Measurements from ENCODE around the gene HEY2. TPM values are rescaled to one million over a fixed set of nuclear protein-coding genes. Genes with fewer than 3 reads are reported as not detected.
A peak's percentile ranks its signal among the peaks of the same experiment; 100 is the strongest.

Gene HEY2
- total RNA-seq, 4 donors from 2014 or later = 3.5 to 5.5 (median 5.1) TPM

GRCh38 chr6:125794342-125795137 is 45.1 kb downstream of the HEY2 start:
- DNase-seq = no peak
- 94 to 97% methylated on average over 5 of the region's 5 CpGs for WGBS, 2 donors
- H3K4me1 ChIP-seq = peaks cover 12 to 22% of the 10 kb centered on the region in 2 donors
- no peaks in the 10 kb centered on the region for H3K27me3 ChIP-seq
- no peak overlapping the region for H3K4me3 ChIP-seq (replicated peaks in 1 of 3)
- H3K9me3 ChIP-seq = no peaks in the 10 kb centered on the region
- no peaks in the 10 kb centered on the region for H3K36me3 ChIP-seq
- intact Hi-C loops (cut with DNase I) = no loop called here
- H3K27ac ChIP-seq = no peak overlapping the region
- no peak for TF ChIP-seq CTCF (IDR thresholded peaks at IDR 0.05)
- no peak for TF ChIP-seq POLR2A (IDR thresholded peaks at IDR 0.05)

DNA sequence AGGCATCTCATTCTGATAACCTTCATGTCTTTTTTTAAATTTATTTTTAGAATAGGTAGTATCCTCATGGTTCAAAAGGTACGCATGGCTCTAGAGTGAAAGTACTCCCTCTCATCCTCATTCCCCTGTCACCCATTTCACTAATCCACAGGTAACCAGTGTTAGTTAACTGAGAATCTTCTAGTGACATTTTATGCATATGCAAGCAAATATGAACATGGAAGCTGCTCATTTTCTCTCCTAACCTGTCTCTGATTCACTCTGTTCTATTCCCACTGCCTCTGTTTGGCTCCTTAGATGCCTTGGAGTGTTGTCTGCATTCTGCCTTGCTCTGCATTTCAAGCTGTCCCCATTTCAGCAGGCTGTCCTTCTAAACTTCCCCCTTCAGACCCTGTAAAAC is 45.9 kb downstream of the HEY2 start:
- intact Hi-C loops (cut with DNase I) = no loop called here

GRCh38 chr6:125797120-125797885 is 47.9 kb downstream of the HEY2 start:
- Histone ChIP-seq H3K4me1 (peaks cover 6 to 15% of the 10 kb centered on the region in 2 donors), H3K9me3 (no peaks in the 10 kb centered on the region), H3K27me3 (no peaks in the 10 kb centered on the region), H3K27ac (peak overlapping the region in 2 of 3 donors; percentile 26 to 31), H3K4me3 (replicated peaks in 1 of 3) (no peak overlapping the region), H3K36me3 (no peaks in the 10 kb centered on the region)
- intact Hi-C loops (cut with DNase I) = no loop called here
- 94 to 95% methylated on average over 3 of the region's 3 CpGs for WGBS, 2 donors
- no peak for DNase-seq
- TF ChIP-seq CTCF (IDR thresholded peaks at IDR 0.05) = no peak
- TF ChIP-seq POLR2A (IDR thresholded peaks at IDR 0.05) = no peak

More for the DNA sequence above, 45.9 kb downstream of the HEY2 start:
- Histone ChIP-seq H3K27ac (no peak overlapping the region), H3K4me1 (peaks cover 6 to 15% of the 10 kb centered on the region in 2 donors), H3K36me3 (no peaks in the 10 kb centered on the region), H3K27me3 (no peaks in the 10 kb centered on the region), H3K4me3 (replicated peaks in 1 of 3) (no peak overlapping the region), H3K9me3 (no peaks in the 10 kb centered on the region)
- no peak for TF ChIP-seq CTCF (IDR thresholded peaks at IDR 0.05)
- TF ChIP-seq POLR2A (IDR thresholded peaks at IDR 0.05) = no peak
- WGBS, 2 donors = 94 to 95% methylated on average over 1 of the region's 1 CpG
- no peak for DNase-seq

GRCh38 chr6:125797886-125798444 is 48.5 kb downstream of the HEY2 start:
- Histone ChIP-seq H3K27me3 (no peaks in the 10 kb centered on the region), H3K4me3 (replicated peaks in 1 of 3) (no peak overlapping the region), H3K36me3 (no peaks in the 10 kb centered on the region), H3K4me1 (peaks cover 6 to 20% of the 10 kb centered on the region in 2 donors), H3K9me3 (no peaks in the 10 kb centered on the region), H3K27ac (peak overlapping the region in 1 of 3 donors; percentile 26)
- intact Hi-C loops (cut with DNase I) = no loop called here
- TF ChIP-seq POLR2A (IDR thresholded peaks at IDR 0.05) (no peak), CTCF (IDR thresholded peaks at IDR 0.05) (no peak)
- 53 to 69% methylated on average over 3 of the region's 3 CpGs for WGBS, 2 donors
- DNase-seq = peak in 1 of 2 donors; percentile 6

Data from thyroid gland (tissue), 4 donors.